HG02763 (cell line): ENCODE measurements around the gene ERP27.

Experiments used
- ATAC-seq: cut with Tn5 transposase; IDR thresholded peaks from one replicate; pipeline ENCODE4 v1.9.1; 2021; ENCODE audit warnings: mild to moderate bottlenecking, moderate library complexity; ENCODE audit not compliant: unreplicated experiment

Gene ERP27

GRCh38 chr12:14871886-14872285 is 66.5 kb downstream of the ERP27 start:
- ATAC-seq: no peak

GRCh38 chr12:14871247-14871646 is 67.1 kb downstream of the ERP27 start:
- ATAC-seq: no peak

GRCh38 chr12:14868916-14869506 is 69.3 kb downstream of the ERP27 start:
- ATAC-seq: no peak
